ENCODE measurements around the gene IFITM10. TPM values are rescaled to one million over a fixed set of nuclear protein-coding genes. Genes with fewer than 3 reads are reported as not detected.
"Not testable (repeated sequence)": the region's sequence is repeated elsewhere in the genome, so short reads cannot be mapped to it uniquely, and the experiment has no call there.

The IFITM10 gene
- total RNA-seq, 1 experiment from 2014 or later, result 0.11 TPM

DNA sequence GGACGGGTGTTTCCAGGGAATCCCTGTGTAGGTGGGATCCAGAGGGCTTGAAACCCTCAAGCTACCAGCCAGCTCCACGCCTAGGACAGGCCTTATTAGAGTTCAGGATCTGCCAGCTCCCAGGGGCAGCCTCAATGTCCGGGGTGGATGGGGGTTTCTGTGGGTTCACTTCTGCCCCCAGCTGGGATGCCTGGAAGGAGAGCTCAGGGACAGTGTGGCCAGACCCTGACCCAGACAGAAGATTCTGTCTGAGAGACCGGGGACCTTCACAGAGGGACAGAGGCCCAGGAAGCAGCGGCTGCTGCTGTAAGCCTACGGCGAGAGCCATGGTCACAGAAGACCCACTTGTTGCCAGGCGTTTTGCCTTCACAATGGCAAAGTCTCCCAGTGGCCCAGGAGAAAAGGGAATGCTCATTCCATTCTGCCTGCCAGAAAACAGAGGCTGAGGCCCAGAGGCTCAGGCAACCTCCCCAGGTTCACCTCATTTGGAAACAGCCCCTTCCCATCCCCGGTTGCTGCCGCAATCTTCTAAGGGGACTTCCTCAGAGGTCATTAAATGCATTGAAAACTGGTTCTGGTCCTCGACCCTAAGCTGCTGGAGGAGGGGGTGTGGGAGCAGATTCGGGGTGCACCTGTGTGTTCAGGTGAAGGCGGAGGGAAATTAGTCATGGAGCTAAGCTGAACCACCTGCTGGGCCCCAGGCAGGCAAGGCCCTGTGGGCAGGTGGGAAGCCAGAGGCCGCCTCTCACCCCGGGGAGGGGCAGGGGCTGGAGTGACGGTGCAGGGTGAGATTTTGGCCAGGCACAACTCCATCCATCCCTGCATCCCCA, 58.3 kb downstream of the IFITM10 start:
- no peak for DNase-seq (ENCODE audit: low read depth)

DNA sequence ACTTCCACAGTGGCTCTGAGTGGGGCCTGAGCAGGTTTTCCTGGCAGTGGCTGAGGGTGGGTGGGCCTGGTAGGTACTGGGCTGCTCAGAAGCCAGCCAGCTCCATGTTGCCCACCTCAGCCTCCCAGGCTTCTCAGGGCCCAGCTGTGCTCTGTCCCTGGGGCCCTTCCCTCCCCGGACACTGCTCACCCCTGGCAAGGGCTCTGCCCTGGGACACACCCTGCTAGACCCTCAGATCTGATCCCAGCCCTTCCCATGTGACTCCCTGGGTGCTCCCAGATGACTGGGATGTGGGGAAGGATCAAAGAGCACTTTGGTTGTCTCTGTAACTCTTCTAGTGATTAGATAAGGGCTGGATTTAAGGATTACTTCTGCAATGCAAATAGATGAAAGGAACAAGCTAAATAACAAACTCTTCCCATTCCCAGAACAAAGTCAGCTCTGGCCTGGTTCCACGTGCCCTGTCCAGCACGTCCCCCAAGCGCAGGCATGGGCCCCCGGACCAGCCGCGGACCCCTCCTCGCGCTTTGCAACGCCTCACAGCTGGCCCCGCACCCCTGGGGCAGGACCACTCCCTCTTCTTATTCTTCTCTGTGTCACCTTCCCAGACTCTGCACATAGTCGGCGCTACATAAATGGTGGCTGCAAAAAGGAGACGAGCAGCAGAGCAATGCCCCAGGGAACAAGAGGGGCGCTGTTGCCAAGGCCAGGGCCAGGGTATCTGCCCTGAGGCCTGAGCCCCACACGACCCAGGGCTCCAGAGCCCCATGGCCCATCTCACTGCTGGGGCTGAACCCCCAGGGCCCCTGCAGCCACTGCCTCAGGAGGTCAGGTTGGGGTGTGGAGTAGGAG, 59.1 kb downstream of the IFITM10 start:
- DNase-seq (ENCODE audit: low read depth), result no peak

DNA sequence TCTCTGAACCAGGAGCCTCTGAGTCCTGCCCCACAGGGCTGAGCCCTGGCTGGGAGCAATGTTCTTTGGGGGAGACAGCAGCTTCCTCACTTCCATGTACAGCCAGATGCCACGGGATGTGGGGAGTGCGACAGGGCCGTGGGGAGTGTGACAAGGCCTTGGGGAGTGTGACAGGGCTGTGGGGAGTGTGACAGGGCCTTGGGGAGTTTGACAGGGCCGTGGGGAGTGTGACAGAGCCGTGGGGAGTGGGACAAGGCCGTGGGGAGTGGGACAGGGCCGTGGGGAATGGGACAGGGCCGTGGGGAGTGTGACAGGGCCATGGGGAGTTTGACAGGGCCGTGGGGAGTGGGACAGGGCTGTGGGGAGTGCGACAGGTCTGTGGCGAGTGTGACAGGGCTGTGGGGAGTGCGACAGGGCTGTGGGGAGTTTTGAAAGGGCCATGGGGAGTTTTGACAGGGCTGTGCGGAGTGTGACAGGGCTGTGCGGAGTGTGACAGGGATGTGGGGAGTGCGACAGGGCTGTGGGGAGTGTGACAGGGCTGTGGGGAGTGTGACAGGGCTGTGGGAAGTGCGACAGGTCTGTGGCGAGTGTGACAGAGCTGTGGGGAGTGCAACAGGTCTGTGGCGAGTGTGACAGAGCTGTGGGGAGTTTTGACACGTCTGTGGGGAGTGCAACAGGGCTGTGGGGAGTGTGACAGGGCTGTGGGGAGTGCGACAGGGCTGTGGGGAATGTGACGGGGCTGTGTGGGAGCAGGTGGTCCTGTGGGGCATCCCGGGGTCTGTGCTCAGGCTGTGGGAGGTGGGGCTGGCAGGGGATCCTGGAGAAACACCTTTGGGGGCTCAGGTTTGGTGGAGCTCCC, 60.0 kb downstream of the IFITM10 start:
- no peak for DNase-seq (ENCODE audit: low read depth)

DNA sequence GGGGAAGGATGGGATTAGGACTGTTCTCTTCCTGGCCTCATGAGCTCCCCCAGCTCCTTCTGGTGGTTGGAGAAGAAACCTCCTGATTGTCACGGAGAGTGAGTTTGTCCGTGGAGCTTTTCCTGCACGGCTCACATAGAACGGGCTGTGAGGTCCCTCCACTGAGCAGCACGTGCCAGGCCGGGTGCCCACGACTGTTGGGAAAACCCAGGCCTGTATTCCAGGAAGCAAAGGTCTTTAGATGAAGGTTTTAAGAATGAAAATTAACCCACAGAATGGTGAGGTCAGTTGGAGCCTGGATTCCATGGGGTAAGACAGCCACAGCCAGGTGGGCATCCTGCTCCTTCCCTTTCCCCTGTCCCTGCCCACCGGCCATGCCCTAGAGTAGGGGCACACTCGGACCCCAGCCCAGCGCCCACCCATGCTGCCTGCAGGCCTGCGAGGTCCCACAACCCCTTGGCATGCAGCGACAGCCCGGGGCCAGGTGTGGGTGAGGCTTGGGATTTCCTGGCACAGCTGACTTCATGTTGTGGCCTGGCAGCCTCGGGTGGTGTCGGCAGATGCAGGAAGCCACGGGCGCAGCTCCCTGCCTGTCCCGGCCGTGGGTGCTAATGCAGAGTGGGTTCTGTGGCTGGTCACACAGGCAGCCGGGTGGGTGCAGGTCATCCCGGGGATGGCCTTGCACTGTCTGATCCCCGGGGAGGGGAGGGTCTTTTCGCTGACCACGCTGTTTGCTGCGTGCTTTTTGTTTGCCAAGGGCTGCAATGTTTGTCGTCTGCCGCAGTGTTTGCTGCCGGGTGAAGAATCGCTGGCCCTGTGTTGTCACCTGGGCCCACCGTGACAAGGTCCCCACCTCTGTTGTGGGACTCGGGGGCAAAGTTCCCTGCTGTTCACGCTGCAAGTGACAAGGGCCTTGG, 60.9 kb downstream of the IFITM10 start:
- DNase-seq (ENCODE audit: low read depth), result not testable (repeated sequence)

DNA sequence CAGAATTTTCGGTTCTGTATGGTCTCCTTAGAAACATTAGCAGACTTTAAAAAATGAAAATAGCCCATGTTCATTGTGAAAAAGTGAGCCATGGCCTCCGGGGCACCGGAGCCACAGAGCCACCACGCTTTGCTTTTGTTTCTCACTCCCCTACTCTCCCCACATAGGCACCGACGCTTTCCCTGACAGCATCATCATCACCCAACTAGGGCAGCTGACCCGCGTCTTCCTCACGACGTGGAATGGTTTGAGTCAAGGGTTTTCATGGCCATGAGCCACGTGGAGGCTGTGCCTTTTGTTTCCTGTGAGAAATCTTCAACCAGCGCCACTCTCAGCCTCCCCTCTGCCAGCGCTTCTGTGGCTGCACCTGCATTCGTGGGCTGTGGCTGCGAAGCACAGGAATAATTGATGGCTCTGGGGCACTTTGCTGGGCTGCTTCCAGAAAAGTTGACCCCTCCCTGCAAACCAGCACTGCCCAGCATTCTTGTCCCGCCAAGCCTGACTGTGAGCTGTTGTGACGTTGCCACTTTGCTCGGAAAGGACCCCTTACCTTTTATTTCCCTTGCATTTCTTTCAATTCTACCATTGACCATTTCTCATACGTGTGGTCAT, 62.0 kb downstream of the IFITM10 start:
- DNase-seq (ENCODE audit: low read depth), result not testable (repeated sequence)

DNA sequence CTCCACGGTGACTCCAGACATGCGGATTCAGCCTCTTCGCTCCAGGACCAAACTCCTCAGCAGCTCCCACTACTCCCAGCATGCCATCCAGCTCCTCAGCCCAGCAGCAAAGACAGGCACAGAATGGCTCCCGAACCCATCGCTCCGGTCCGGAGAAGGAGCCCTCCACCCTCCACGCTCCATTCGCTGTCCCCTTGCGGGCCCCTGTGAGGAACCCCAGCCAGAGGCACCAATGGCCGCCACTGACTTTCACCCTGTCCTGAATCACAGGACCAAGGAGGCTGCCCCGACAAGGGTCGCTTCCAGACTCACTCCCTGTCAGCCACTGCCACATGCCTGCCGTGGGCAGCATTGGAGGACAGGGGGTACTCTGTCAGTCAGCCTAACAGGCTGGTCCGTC, 64.2 kb downstream of the IFITM10 start:
- not testable (repeated sequence) for DNase-seq (ENCODE audit: low read depth)

DNA sequence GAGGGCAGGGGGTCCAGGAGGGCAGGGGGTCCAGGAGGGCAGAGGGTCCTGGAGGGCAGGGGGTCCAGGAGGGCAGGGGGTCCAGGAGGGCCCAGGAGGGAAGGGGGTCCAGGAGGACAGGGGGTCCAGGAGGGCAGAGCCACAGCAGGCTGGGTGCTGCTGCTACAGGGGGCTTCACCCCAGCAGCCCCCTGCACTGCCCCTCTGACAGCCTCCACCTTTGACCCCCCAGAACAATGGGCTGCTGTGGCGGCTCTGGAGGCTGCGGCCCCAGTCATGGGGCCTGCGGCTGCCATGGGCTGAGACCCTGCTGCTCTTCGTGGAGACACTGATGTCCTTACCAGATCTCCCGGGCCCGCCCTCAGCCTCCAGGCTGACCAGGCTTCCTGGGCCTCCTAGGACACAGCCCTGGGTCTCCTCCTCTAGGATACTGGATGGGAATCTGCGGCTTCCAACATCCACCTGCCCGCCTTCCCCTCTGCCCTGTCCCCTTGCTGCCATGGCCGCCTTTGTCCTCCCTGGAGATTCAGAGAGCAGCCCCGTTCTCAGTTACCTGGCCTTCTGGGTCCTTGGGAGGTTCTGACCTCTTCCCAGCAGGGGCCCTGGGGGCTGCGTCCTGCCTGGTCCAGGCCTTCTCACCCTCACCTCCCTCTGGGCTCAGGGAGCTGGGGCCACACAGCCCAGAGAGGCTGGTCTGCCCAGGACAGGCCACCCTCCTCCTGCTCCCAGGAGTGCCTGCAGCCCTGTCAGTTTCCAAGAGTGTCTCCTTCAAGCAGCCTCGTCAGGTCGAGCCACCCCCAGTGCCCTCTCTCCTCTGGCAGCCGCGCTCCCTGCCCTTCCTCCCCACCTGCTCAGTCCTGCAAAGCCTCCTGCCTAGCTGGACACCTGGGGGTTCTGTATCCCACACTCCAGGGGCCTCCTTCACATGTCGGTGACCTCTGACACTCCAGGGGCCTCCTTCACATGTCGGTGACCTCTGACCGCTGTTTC, 65.2 kb downstream of the IFITM10 start:
- not testable (repeated sequence) for DNase-seq (ENCODE audit: low read depth)

DNA sequence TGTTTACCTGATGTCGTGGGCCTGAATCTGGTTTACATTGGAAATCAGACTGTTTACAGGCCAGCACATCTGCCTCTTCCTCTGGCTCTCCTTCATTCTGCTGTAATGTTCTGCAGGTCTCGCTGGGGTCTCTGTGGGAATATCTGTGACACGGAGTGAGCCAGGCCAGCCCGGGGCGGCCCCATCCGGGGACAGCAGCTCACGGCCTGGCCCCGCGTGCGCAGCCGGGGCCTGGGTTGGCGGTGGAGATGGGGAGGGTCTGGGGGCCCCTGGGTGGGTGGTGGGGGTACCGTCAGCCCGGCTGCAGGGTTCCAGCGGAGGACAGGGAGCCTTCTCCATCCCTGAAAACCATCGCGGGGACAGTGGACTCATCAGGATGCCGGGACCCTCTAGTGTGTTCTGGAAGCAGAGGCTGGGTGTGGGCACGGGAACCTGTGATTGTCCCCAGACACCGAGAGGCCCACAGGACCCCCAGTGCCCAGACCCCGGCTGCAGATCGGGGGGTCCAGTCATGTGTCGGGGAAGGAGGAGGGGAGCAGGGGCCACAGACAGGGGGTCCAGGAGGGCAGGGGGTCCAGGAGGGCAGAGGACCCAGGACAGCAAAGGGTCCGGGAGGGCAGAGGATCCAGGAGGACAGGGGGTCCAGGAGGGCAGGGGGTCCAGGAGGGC, 66.4 kb downstream of the IFITM10 start:
- not testable (repeated sequence) for DNase-seq (ENCODE audit: low read depth)

DNA sequence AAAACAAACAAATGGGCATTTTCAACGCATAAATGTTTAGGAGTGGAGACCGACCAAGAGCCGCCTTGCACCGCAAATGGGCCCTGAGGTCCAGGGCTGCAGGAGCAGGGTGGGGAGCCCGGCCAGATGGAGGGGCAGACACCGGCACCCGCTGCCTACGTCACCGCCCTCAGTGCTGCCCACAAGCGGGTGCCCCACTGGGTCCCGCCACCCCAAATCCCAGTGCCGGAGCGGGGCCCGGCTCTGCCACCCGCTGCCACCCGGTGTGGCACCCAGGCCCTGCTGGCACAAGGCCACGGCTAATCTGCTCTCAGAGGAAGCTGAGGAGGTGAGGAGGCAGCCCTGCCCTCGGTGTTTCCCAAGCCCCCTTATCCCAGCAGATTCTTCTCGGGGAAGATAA, 67.2 kb downstream of the IFITM10 start:
- not testable (repeated sequence) for DNase-seq (ENCODE audit: low read depth)

Other genes with a start within 250 kb of the IFITM10 start
- 0.69 and 1.2 TPM in 2 replicates for gene DUSP8, start 178.3 kb downstream of the IFITM10 start, total RNA-seq (2014; rRNA removed; shearing (Covaris generic))
- gene KRTAP5-1, start 165.3 kb downstream of the IFITM10 start, total RNA-seq (2014; rRNA removed; shearing (Covaris generic)), result not detected in 2 replicates
- not detected in 2 replicates for gene KRTAP5-2, start 152.3 kb downstream of the IFITM10 start, total RNA-seq (2014; rRNA removed; shearing (Covaris generic))
- gene KRTAP5-3, start 142.1 kb downstream of the IFITM10 start, total RNA-seq (2014; rRNA removed; shearing (Covaris generic)), result not detected in 2 replicates
- not detected in 2 replicates for gene KRTAP5-4, start 128.5 kb downstream of the IFITM10 start, total RNA-seq (2014; rRNA removed; shearing (Covaris generic))
- not detected in 2 replicates for gene KRTAP5-5, start 120.8 kb downstream of the IFITM10 start, total RNA-seq (2014; rRNA removed; shearing (Covaris generic))
- gene KRTAP5-6, start 53.4 kb downstream of the IFITM10 start, total RNA-seq (2014; rRNA removed; shearing (Covaris generic)), result not detected in 2 replicates
- 128 and 157 TPM in 2 replicates for gene CTSD, start 13.3 kb upstream of the IFITM10 start, total RNA-seq (2014; rRNA removed; shearing (Covaris generic))
- not detected in 2 replicates for gene SYT8, start 84.4 kb upstream of the IFITM10 start, total RNA-seq (2014; rRNA removed; shearing (Covaris generic))
- gene TNNI2, start 88.4 kb upstream of the IFITM10 start, total RNA-seq (2014; rRNA removed; shearing (Covaris generic)), result not detected in 2 replicates
- 3.8 and 6.5 TPM in 2 replicates for gene LSP1, start 102.5 kb upstream of the IFITM10 start, total RNA-seq (2014; rRNA removed; shearing (Covaris generic))
- not detected in 2 replicates for gene PRR33, start 141.3 kb upstream of the IFITM10 start, total RNA-seq (2014; rRNA removed; shearing (Covaris generic))
- not detected in 2 replicates for gene TNNT3, start 169.1 kb upstream of the IFITM10 start, total RNA-seq (2014; rRNA removed; shearing (Covaris generic))
- gene MRPL23, start 196.7 kb upstream of the IFITM10 start, total RNA-seq (2014; rRNA removed; shearing (Covaris generic)), result 165 and 168 TPM in 2 replicates
- 0.06 TPM in 1 of 2 replicates, not detected in the other for gene H19, start 247.2 kb upstream of the IFITM10 start, total RNA-seq (2014; rRNA removed; shearing (Covaris generic))